Keratinocyte (primary cell): Measurements from ENCODE around the gene HCRTR2.

Experiments used
- CTCF ChIP-seq, 3 experiments: IDR thresholded peaks in 1 of 3; conservative IDR thresholded peaks in 1 of 3; optimal IDR thresholded peaks in 1 of 3; 2 replicates in 2 of 3; 3 replicates in 1 of 3; pipeline versions ENCODE3 to v1.5.1; 2011; ENCODE audit warnings: low read length in 3 of 3, mild to moderate bottlenecking in 3 of 3, moderate library complexity in 2 of 3, control low read depth in 1 of 3, inconsistent platforms in 1 of 3; ENCODE audit not compliant: insufficient read depth in 2 of 3; ENCODE audit errors: extremely low read depth in 1 of 3
- EZH2 ChIP-seq: IDR thresholded peaks from one replicate; pipeline ENCODE4 v1.6.1; 2012; ENCODE audit warnings: inconsistent platforms, mild to moderate bottlenecking, low read length, moderate library complexity

- no peak for TF ChIP-seq CTCF (optimal IDR thresholded peaks at IDR 0.05 in 1 of 3, IDR thresholded peaks at IDR 0.05 in 1 of 3, conservative IDR thresholded peaks at IDR 0.05 in 1 of 3; ENCODE audit: extremely low read depth in 1 of 3, insufficient read depth in 2 of 3, low read length in 3 of 3)
- TF ChIP-seq EZH2: no peak
Measured at GRCh38 chr6:55220961-55221360, 46.6 kb downstream of the HCRTR2 start.
